Immature natural killer cell (primary cell): ENCODE results near the gene SGMS1. TPM values are rescaled to one million over a fixed set of nuclear protein-coding genes. Genes with fewer than 3 reads are reported as not detected.
"Not testable (repeated sequence)": the region's sequence is repeated elsewhere in the genome, so short reads cannot be mapped to it uniquely, and the experiment has no call there.

Experiments used
- DNase-seq, 3 donors: peaks; one replicate each; pipeline ENCODE4 v3.0.0; 2022; ENCODE audit warnings: mixed read lengths in 1 of 3
- H3K27ac Mint-ChIP-seq, 6 donors: one replicate each; pipeline ENCODE4 v1.8.0; 2020; ENCODE audit warnings: mixed read lengths in 6 of 6, mild to moderate bottlenecking in 5 of 6, inconsistent platforms in 4 of 6, moderate library complexity in 3 of 6
- H3K27me3 Mint-ChIP-seq, 3 donors: one replicate each; pipeline ENCODE4 v1.8.0; 2020 to 2021; ENCODE audit warnings: low read depth in 3 of 3, mild to moderate bottlenecking in 3 of 3, mixed read lengths in 3 of 3, moderate library complexity in 3 of 3, inconsistent platforms in 1 of 3
- H3K36me3 Mint-ChIP-seq, 3 donors: one replicate each; pipeline ENCODE4 v1.8.0; 2020; ENCODE audit warnings: mixed read lengths in 3 of 3, inconsistent platforms in 2 of 3, mild to moderate bottlenecking in 2 of 3
- H3K4me1 Mint-ChIP-seq, 2 donors: one replicate each; pipeline ENCODE4 v1.8.0; 2020; ENCODE audit warnings: inconsistent platforms in 2 of 2, mild to moderate bottlenecking in 2 of 2, mixed read lengths in 2 of 2, moderate library complexity in 1 of 2
- H3K4me3 Mint-ChIP-seq, 5 donors: one replicate each; pipeline ENCODE4 v1.8.0; 2020; ENCODE audit warnings: mild to moderate bottlenecking in 5 of 5, mixed read lengths in 5 of 5, inconsistent platforms in 3 of 5, moderate library complexity in 3 of 5
- H3K9me3 Mint-ChIP-seq, 6 donors: one replicate each; pipeline ENCODE4 v1.8.0; 2020; ENCODE audit warnings: mild to moderate bottlenecking in 6 of 6, mixed read lengths in 6 of 6, inconsistent platforms in 4 of 6, moderate library complexity in 3 of 6
- polyA plus RNA-seq, 3 donors: library from polyadenylated mRNA; unstranded; fragments of 300-500 nt; fragmentation: Illumina TruSeq; gene quantifications; one replicate each; pipeline ENCODE4 v1.2.3, GENCODE V29; 2021

Gene SGMS1
- polyA plus RNA-seq, 3 donors from 2014 or later = 9.2 to 13.3 (median 11.8) TPM

- DNase-seq, H3K27me3 Mint-ChIP-seq, H3K36me3 Mint-ChIP-seq, H3K27ac Mint-ChIP-seq, H3K9me3 Mint-ChIP-seq, H3K4me3 Mint-ChIP-seq: not testable (repeated sequence)
- peaks cover 28 to 63% of the 10 kb centered on the region in 2 donors for H3K4me1 Mint-ChIP-seq
These were observed 77.5 kb downstream of the SGMS1 start for GRCh38 chr10:50546287-50546686.

GRCh38 chr10:50545846-50546245 lies 77.9 kb downstream of the SGMS1 start:
- Mint-ChIP-seq H3K4me3 (no peak overlapping the region), H3K4me1 (peaks cover 32 to 68% of the 10 kb centered on the region in 2 donors), H3K9me3 (no peaks in the 10 kb centered on the region), H3K36me3 (no peaks in the 10 kb centered on the region), H3K27me3 (peaks cover 0 to 3% (median 0%) of the 10 kb centered on the region in 3 donors), H3K27ac (no peak overlapping the region)
- no peak for DNase-seq

GRCh38 chr10:50544857-50545429 lies 78.8 kb downstream of the SGMS1 start:
- Mint-ChIP-seq H3K9me3 (no peaks in the 10 kb centered on the region), H3K27ac (peak overlapping the region in 1 of 6 donors; percentile 6), H3K4me3 (no peak overlapping the region), H3K4me1 (peaks cover 39 to 77% of the 10 kb centered on the region in 2 donors), H3K36me3 (no peaks in the 10 kb centered on the region), H3K27me3 (peaks cover 0 to 3% (median 0%) of the 10 kb centered on the region in 3 donors)
- DNase-seq = no peak

GRCh38 chr10:50544095-50544856 lies 79.5 kb downstream of the SGMS1 start:
- Mint-ChIP-seq H3K9me3 (no peaks in the 10 kb centered on the region), H3K27me3 (peaks cover 0 to 3% (median 0%) of the 10 kb centered on the region in 3 donors), H3K36me3 (no peaks in the 10 kb centered on the region), H3K4me1 (peaks cover 41 to 83% of the 10 kb centered on the region in 2 donors), H3K27ac (peak overlapping the region in 1 of 6 donors; percentile 1), H3K4me3 (no peak overlapping the region)
- no peak for DNase-seq

- DNase-seq = no peak
- Mint-ChIP-seq H3K4me3 (no peak overlapping the region), H3K9me3 (no peaks in the 10 kb centered on the region), H3K4me1 (peaks cover 41 to 81% of the 10 kb centered on the region in 2 donors), H3K36me3 (no peaks in the 10 kb centered on the region), H3K27me3 (no peaks in the 10 kb centered on the region), H3K27ac (peak overlapping the region in 1 of 6 donors; percentile 31)
These were observed 80.9 kb downstream of the SGMS1 start for GRCh38 chr10:50542871-50543270.

GRCh38 chr10:50541921-50542320 lies 81.8 kb downstream of the SGMS1 start:
- no peaks in the 10 kb centered on the region for H3K9me3 Mint-ChIP-seq
- no peak overlapping the region for H3K27ac Mint-ChIP-seq
- no peaks in the 10 kb centered on the region for H3K36me3 Mint-ChIP-seq
- H3K27me3 Mint-ChIP-seq = no peaks in the 10 kb centered on the region
- H3K4me1 Mint-ChIP-seq = peaks cover 40 to 74% of the 10 kb centered on the region in 2 donors
- no peak for DNase-seq
- no peak overlapping the region for H3K4me3 Mint-ChIP-seq

- Mint-ChIP-seq H3K27me3 (no peaks in the 10 kb centered on the region), H3K4me1 (peaks cover 40 to 74% of the 10 kb centered on the region in 2 donors), H3K36me3 (no peaks in the 10 kb centered on the region), H3K9me3 (no peaks in the 10 kb centered on the region), H3K27ac (no peak overlapping the region), H3K4me3 (no peak overlapping the region)
- no peak for DNase-seq
These were observed 82.4 kb downstream of the SGMS1 start for GRCh38 chr10:50541317-50541716.

- Mint-ChIP-seq H3K9me3 (no peaks in the 10 kb centered on the region), H3K4me1 (peaks cover 40 to 74% of the 10 kb centered on the region in 2 donors), H3K4me3 (peak overlapping the region in 1 of 5 donors; percentile 14)
These were observed 83.0 kb downstream of the SGMS1 start for GRCh38 chr10:50540826-50541122.

GRCh38 chr10:50540069-50540825 lies 83.5 kb downstream of the SGMS1 start:
- Mint-ChIP-seq H3K9me3 (no peaks in the 10 kb centered on the region), H3K27me3 (no peaks in the 10 kb centered on the region), H3K4me3 (peak overlapping the region in 1 of 5 donors; percentile 14), H3K36me3 (no peaks in the 10 kb centered on the region), H3K4me1 (peaks cover 43 to 72% of the 10 kb centered on the region in 2 donors), H3K27ac (peak overlapping the region in 2 of 6 donors; percentile 7 to 32)
- no peak for DNase-seq

More at GRCh38 chr10:50540826-50541122, 83.0 kb downstream of the SGMS1 start:
- DNase-seq = no peak
- H3K36me3 Mint-ChIP-seq = no peaks in the 10 kb centered on the region
- H3K27me3 Mint-ChIP-seq = no peaks in the 10 kb centered on the region
- H3K27ac Mint-ChIP-seq = no peak overlapping the region

GRCh38 chr10:50538555-50539398 lies 85.0 kb downstream of the SGMS1 start:
- no peak overlapping the region for H3K27ac Mint-ChIP-seq
- no peak overlapping the region for H3K4me3 Mint-ChIP-seq

GRCh38 chr10:50536617-50537240 lies 87.0 kb downstream of the SGMS1 start:
- H3K4me3 Mint-ChIP-seq = no peak overlapping the region
- DNase-seq = no peak
- H3K36me3 Mint-ChIP-seq = no peaks in the 10 kb centered on the region
- no peak overlapping the region for H3K27ac Mint-ChIP-seq
- H3K4me1 Mint-ChIP-seq = peaks cover 31 to 50% of the 10 kb centered on the region in 2 donors
- no peaks in the 10 kb centered on the region for H3K27me3 Mint-ChIP-seq
- H3K9me3 Mint-ChIP-seq = no peaks in the 10 kb centered on the region

More at GRCh38 chr10:50538555-50539398, 85.0 kb downstream of the SGMS1 start:
- Mint-ChIP-seq H3K27me3 (no peaks in the 10 kb centered on the region), H3K9me3 (no peaks in the 10 kb centered on the region), H3K4me1 (peaks cover 41 to 70% of the 10 kb centered on the region in 2 donors), H3K36me3 (no peaks in the 10 kb centered on the region)
- no peak for DNase-seq

GRCh38 chr10:50534748-50535376 lies 88.9 kb downstream of the SGMS1 start:
- H3K36me3 Mint-ChIP-seq, H3K27ac Mint-ChIP-seq, H3K9me3 Mint-ChIP-seq, H3K4me3 Mint-ChIP-seq, H3K27me3 Mint-ChIP-seq, DNase-seq: not testable (repeated sequence)
- peaks cover 13 to 32% of the 10 kb centered on the region in 2 donors for H3K4me1 Mint-ChIP-seq

GRCh38 chr10:50533296-50533695 lies 90.5 kb downstream of the SGMS1 start:
- H3K4me3 Mint-ChIP-seq = no peak overlapping the region
- DNase-seq = no peak
- no peaks in the 10 kb centered on the region for H3K27me3 Mint-ChIP-seq
- H3K27ac Mint-ChIP-seq = no peak overlapping the region
- peaks cover 14 to 18% of the 10 kb centered on the region in 2 donors for H3K4me1 Mint-ChIP-seq
- no peaks in the 10 kb centered on the region for H3K9me3 Mint-ChIP-seq
- no peaks in the 10 kb centered on the region for H3K36me3 Mint-ChIP-seq
